HG02759 (cell line): ENCODE measurements around the gene PTPRM.

Experiments
- ATAC-seq: cut with Tn5 transposase; IDR thresholded peaks from one replicate; pipeline ENCODE4 v1.9.1; 2021; ENCODE audit warnings: mild to moderate bottlenecking, moderate library complexity; ENCODE audit not compliant: unreplicated experiment

The PTPRM gene

GRCh38 chr18:8081267-8081666, 514.2 kb downstream of the PTPRM start:
- no peak for ATAC-seq

GRCh38 chr18:8081872-8082553, 514.9 kb downstream of the PTPRM start:
- no peak for ATAC-seq

GRCh38 chr18:8084160-8084559, 517.0 kb downstream of the PTPRM start:
- no peak for ATAC-seq

- ATAC-seq, result no peak
These were observed 521.5 kb downstream of the PTPRM start for GRCh38 chr18:8088626-8089025.

- ATAC-seq, result no peak
These were observed 523.9 kb downstream of the PTPRM start for GRCh38 chr18:8091035-8091434.

- ATAC-seq, result no peak
These were observed 528.9 kb downstream of the PTPRM start for GRCh38 chr18:8095947-8096570.

GRCh38 chr18:8097399-8097798, 530.3 kb downstream of the PTPRM start:
- ATAC-seq, result no peak

- ATAC-seq, result no peak
These were observed 530.8 kb downstream of the PTPRM start for GRCh38 chr18:8097927-8098326.

GRCh38 chr18:8106603-8107002, 539.5 kb downstream of the PTPRM start:
- ATAC-seq, result no peak

GRCh38 chr18:8107426-8107825, 540.3 kb downstream of the PTPRM start:
- ATAC-seq, result no peak

GRCh38 chr18:8114480-8114879, 547.4 kb downstream of the PTPRM start:
- no peak for ATAC-seq

GRCh38 chr18:8116341-8117005, 549.4 kb downstream of the PTPRM start:
- ATAC-seq, result no peak

- no peak for ATAC-seq
These were observed 549.9 kb downstream of the PTPRM start for GRCh38 chr18:8117006-8117371.

GRCh38 chr18:8121101-8121500, 554.0 kb downstream of the PTPRM start:
- no peak for ATAC-seq

GRCh38 chr18:8121942-8122480, 554.9 kb downstream of the PTPRM start:
- ATAC-seq, result no peak

- no peak for ATAC-seq
These were observed 557.4 kb downstream of the PTPRM start for GRCh38 chr18:8124232-8125146.

- no peak for ATAC-seq
These were observed 563.0 kb downstream of the PTPRM start for GRCh38 chr18:8130096-8130495.

- ATAC-seq, result no peak
These were observed 565.9 kb downstream of the PTPRM start for GRCh38 chr18:8133032-8133431.

GRCh38 chr18:8133888-8134287, 566.8 kb downstream of the PTPRM start:
- no peak for ATAC-seq

- no peak for ATAC-seq
These were observed 572.0 kb downstream of the PTPRM start for GRCh38 chr18:8139127-8139527.

GRCh38 chr18:8139891-8140406, 572.8 kb downstream of the PTPRM start:
- ATAC-seq, result no peak
